Suprapubic skin (tissue), 4 donors: ENCODE data around the gene BCL11A. TPM values are rescaled to one million over a fixed set of nuclear protein-coding genes. Genes with fewer than 3 reads are reported as not detected.

Source experiments
- DNase-seq, 2 donors: peaks; one replicate each; pipeline ENCODE4 v3.0.0-alpha.2; 2019; ENCODE audit warnings: low spot score in 2 of 2
- H3K27ac ChIP-seq: fragments of 200-600 bp; sonication (generic); one replicate; pipeline ENCODE4 v1.5.1; 2019
- H3K27me3 ChIP-seq: fragments of 200-600 bp; sonication (generic); one replicate; pipeline ENCODE4 v1.5.1; 2019
- H3K36me3 ChIP-seq: fragments of 200-600 bp; sonication (generic); one replicate; pipeline ENCODE4 v1.5.1; 2019
- H3K4me1 ChIP-seq: fragments of 200-600 bp; sonication (generic); one replicate; pipeline ENCODE4 v1.5.1; 2019
- H3K4me3 ChIP-seq: fragments of 200-600 bp; sonication (generic); one replicate; pipeline ENCODE4 v1.5.1; 2019; ENCODE audit warnings: mild to moderate bottlenecking
- H3K9me3 ChIP-seq: fragments of 200-600 bp; sonication (generic); one replicate; pipeline ENCODE4 v1.5.1; 2019
- EP300 ChIP-seq: sonication (generic); formaldehyde crosslinking; IDR thresholded peaks from one replicate; pipeline ENCODE4 v1.6.1; 2017; ENCODE audit warnings: antibody characterized with exemption
- POLR2A ChIP-seq, 2 donors: fragments of 450-650 bp; IDR thresholded peaks; one replicate each; pipeline ENCODE4 v1.6.1; 2017; ENCODE audit warnings: antibody characterized with exemption in 2 of 2, mild to moderate bottlenecking in 2 of 2, moderate library complexity in 2 of 2
- POLR2AphosphoS5 ChIP-seq, 3 donors: sonication (generic); formaldehyde crosslinking; IDR thresholded peaks; one replicate each; pipeline ENCODE4 v1.6.1; 2017; ENCODE audit warnings: antibody characterized with exemption in 3 of 3
- WGBS: methylation state at CpG from one replicate; pipeline ENCODE4 v1.1.5; 2018; 5-methylcytosine and 5-hydroxymethylcytosine counted together
- total RNA-seq, 4 donors: library from RNA; depleted of rRNA; stranded (reverse); fragments of >200 nt; gene quantifications; one replicate each; pipeline ENCODE4 v1.1.0, GENCODE V29; 2016
- TF ChIP-seq, protein P1 (sequence below), 2 donors: fragments of 200-600 bp in 1 of 2; fragments of 450-650 bp in 1 of 2; sonication (generic) in 1 of 2; IDR thresholded peaks; one replicate each; pipeline ENCODE4 v1.5.1; 2016 to 2019; ENCODE audit warnings: antibody characterized with exemption in 2 of 2, mild to moderate bottlenecking in 1 of 2, moderate library complexity in 1 of 2

BCL11A gene
- total RNA-seq, 4 donors from 2014 or later = 67.1 to 222 (median 113) TPM

DNA sequence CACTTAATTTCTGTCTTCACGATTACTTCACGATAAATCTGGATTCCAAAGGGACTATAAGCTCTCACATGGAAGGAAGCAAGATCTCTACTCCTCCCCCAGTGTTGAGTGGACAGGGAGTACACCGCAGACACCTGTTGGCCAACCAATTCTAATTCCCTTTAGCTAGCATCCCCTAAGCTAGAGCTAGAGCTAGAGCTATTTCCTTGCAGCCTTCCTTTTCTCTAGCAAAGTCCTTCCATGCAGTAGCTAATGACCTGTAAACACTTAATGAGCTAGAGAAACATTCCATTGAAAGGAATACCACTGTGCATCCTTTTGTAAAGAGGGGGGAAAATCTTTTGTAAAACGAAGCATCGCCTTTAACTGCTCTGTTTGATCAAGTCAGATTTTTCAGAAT, 56.5 kb downstream of the BCL11A start:
- TF ChIP-seq POLR2A (IDR thresholded peaks at IDR 0.05) = no peak
- TF ChIP-seq EP300 = no peak
- TF ChIP-seq, protein P1, sequence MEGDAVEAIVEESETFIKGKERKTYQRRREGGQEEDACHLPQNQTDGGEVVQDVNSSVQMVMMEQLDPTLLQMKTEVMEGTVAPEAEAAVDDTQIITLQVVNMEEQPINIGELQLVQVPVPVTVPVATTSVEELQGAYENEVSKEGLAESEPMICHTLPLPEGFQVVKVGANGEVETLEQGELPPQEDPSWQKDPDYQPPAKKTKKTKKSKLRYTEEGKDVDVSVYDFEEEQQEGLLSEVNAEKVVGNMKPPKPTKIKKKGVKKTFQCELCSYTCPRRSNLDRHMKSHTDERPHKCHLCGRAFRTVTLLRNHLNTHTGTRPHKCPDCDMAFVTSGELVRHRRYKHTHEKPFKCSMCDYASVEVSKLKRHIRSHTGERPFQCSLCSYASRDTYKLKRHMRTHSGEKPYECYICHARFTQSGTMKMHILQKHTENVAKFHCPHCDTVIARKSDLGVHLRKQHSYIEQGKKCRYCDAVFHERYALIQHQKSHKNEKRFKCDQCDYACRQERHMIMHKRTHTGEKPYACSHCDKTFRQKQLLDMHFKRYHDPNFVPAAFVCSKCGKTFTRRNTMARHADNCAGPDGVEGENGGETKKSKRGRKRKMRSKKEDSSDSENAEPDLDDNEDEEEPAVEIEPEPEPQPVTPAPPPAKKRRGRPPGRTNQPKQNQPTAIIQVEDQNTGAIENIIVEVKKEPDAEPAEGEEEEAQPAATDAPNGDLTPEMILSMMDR (IDR thresholded peaks at IDR 0.05) = no peak
- TF ChIP-seq POLR2AphosphoS5 (IDR thresholded peaks at IDR 0.05) = no peak
- no peak for DNase-seq
- H3K27ac ChIP-seq = no peak overlapping the region
- H3K4me3 ChIP-seq = no peak overlapping the region
- no peaks in the 10 kb centered on the region for H3K27me3 ChIP-seq
- H3K36me3 ChIP-seq = no peaks in the 10 kb centered on the region
- H3K9me3 ChIP-seq = no peaks in the 10 kb centered on the region
- H3K4me1 ChIP-seq = peaks cover 21% of the 10 kb centered on the region
- WGBS = 82% methylated on average over 5 of the region's 5 CpGs

DNA sequence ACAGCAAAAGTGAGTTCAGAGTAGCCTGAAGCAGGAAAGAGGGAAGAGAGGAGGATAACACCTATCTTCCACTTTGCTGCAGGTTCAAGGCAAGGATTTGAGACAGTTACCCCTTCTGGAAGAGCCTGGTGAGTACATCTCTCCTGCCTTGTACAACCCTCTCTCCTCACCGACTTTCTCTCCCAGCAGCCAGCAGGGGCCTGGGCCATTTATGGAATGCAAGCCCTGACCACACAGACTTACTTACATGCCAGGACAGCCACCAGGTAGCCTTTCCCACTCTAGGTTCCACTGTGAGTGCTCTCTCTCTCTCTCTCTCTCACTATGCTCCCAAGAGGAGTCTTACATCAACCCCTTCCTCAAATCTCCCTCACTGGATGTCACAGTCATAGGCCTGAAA, 57.0 kb downstream of the BCL11A start:
- Histone ChIP-seq H3K36me3 (no peaks in the 10 kb centered on the region), H3K27ac (no peak overlapping the region), H3K4me3 (no peak overlapping the region), H3K27me3 (no peaks in the 10 kb centered on the region), H3K4me1 (peaks cover 21% of the 10 kb centered on the region), H3K9me3 (no peaks in the 10 kb centered on the region)
- TF ChIP-seq, protein P1 (IDR thresholded peaks at IDR 0.05) = no peak
- no peak for TF ChIP-seq POLR2AphosphoS5 (IDR thresholded peaks at IDR 0.05)
- no peak for TF ChIP-seq POLR2A (IDR thresholded peaks at IDR 0.05)
- no peak for TF ChIP-seq EP300
- no peak for DNase-seq
- 62% methylated on average over 1 of the region's 1 CpG for WGBS

DNA sequence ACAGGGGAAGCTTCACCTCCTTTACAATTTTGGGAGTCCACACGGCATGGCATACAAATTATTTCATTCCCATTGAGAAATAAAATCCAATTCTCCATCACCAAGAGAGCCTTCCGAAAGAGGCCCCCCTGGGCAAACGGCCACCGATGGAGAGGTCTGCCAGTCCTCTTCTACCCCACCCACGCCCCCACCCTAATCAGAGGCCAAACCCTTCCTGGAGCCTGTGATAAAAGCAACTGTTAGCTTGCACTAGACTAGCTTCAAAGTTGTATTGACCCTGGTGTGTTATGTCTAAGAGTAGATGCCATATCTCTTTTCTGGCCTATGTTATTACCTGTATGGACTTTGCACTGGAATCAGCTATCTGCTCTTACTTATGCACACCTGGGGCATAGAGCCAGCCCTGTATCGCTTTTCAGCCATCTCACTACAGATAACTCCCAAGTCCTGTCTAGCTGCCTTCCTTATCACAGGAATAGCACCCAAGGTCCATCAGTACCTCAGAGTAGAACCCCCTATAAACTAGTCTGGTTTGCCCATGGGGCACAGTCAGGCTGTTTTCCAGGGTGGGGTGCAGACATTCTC, 58.3 kb downstream of the BCL11A start:
- H3K27ac ChIP-seq = no peak overlapping the region
- H3K4me1 ChIP-seq = peaks cover 14% of the 10 kb centered on the region
- 69% methylated on average over 6 of the region's 6 CpGs for WGBS
- no peaks in the 10 kb centered on the region for H3K27me3 ChIP-seq
- TF ChIP-seq EP300 (no peak), POLR2AphosphoS5 (IDR thresholded peaks at IDR 0.05) (no peak), POLR2A (IDR thresholded peaks at IDR 0.05) (no peak)
- TF ChIP-seq, protein P1 (IDR thresholded peaks at IDR 0.05) = no peak
- H3K9me3 ChIP-seq = no peaks in the 10 kb centered on the region
- no peaks in the 10 kb centered on the region for H3K36me3 ChIP-seq
- DNase-seq = no peak
- H3K4me3 ChIP-seq = no peak overlapping the region

DNA sequence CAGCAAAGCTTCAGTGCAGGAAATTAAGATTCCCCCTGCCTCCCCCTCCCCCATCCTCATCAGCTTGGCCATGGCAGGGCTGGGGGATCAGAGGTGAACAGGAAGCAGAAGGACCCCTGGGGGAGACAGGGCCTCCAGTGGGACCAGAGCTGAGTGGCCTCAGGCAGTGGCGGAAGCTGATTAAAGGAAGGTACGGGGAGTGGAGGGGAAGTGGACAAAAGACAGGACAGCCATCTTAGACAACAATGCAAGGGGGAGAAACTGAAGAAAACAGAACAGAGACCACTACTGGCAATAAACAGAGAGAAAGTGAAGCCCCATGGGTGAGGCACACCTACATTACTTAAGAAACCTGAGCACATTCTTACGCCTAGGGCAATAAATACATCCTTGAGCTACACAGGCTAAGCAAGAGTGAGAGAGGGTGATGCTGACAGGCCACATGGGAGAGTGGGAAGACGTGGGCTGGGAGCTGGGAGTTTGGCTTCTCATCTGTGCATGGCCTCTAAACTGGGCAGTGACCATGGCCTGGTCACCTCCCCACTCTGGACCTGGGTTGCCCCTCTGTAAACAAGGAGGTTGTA, 59.6 kb downstream of the BCL11A start:
- TF ChIP-seq, protein P1 (IDR thresholded peaks at IDR 0.05) = no peak
- no peak for TF ChIP-seq EP300
- Histone ChIP-seq H3K4me3 (no peak overlapping the region), H3K27ac (no peak overlapping the region), H3K36me3 (no peaks in the 10 kb centered on the region), H3K9me3 (no peaks in the 10 kb centered on the region), H3K4me1 (peaks cover 6% of the 10 kb centered on the region), H3K27me3 (no peaks in the 10 kb centered on the region)
- no peak for DNase-seq
- 82% methylated on average over 4 of the region's 4 CpGs for WGBS

DNA sequence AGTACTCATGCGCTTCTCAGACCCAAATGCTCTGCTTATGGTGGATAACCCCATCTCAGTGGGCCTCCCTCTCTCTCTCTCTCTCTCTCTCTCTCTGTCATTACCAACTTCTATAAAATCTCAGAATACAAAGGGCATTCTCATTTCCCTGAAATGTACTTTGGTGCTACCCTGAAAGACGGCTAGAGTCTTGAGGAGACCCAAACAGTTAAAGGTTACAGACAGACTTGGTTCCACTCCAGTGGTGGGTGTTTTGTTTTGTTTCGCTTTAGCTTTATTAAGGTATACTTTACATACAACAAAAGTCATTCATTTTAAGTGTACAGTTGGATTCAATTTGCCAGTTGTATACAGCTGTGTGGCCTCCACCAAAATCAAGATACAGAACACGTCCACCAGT, 60.9 kb downstream of the BCL11A start:
- no peaks in the 10 kb centered on the region for H3K9me3 ChIP-seq
- H3K4me3 ChIP-seq = no peak overlapping the region
- TF ChIP-seq EP300 = no peak
- no peak for TF ChIP-seq POLR2A (IDR thresholded peaks at IDR 0.05)
- TF ChIP-seq, protein P1 (IDR thresholded peaks at IDR 0.05) = no peak
- TF ChIP-seq POLR2AphosphoS5 (IDR thresholded peaks at IDR 0.05) = no peak
- no peak overlapping the region for H3K27ac ChIP-seq
- 91% methylated on average over 4 of the region's 4 CpGs for WGBS
- no peak for DNase-seq
- H3K4me1 ChIP-seq = peaks cover 4% of the 10 kb centered on the region
- H3K27me3 ChIP-seq = no peaks in the 10 kb centered on the region
- H3K36me3 ChIP-seq = no peaks in the 10 kb centered on the region
